ENCODE results near the gene MYL5.
"Not testable (repeated sequence)": the region's sequence is repeated elsewhere in the genome, so short reads cannot be mapped to it uniquely, and the experiment has no call there.

GRCh38 chr4:642366-642765, 32.0 kb upstream of the MYL5 start:
- TF ChIP-seq POLR2A (IDR thresholded peaks at IDR 0.05; ENCODE audit: low read depth, low read length); TAF1 (IDR thresholded peaks at IDR 0.05; ENCODE audit: borderline replicate concordance, low read depth, low read length); POLR2AphosphoS5 (IDR thresholded peaks at IDR 0.05; ENCODE audit: low read depth, low read length): not testable (repeated sequence)

Data from GM12892 (cell line).